GM19043 (cell line): ENCODE data around the gene CELF2.
"Not testable (repeated sequence)": the region's sequence is repeated elsewhere in the genome, so short reads cannot be mapped to it uniquely, and the experiment has no call there.

ENCODE experiments used
- ATAC-seq: cut with Tn5 transposase; IDR thresholded peaks from one replicate; pipeline ENCODE4 v1.9.1; 2021; ENCODE audit warnings: low read depth; ENCODE audit not compliant: unreplicated experiment

CELF2 gene

GRCh38 chr10:11185128-11185665 lies 167.5 kb downstream of the CELF2 start:
- ATAC-seq = not testable (repeated sequence)

- ATAC-seq = no peak
Observed at GRCh38 chr10:11186374-11186773, 168.7 kb downstream of the CELF2 start.

GRCh38 chr10:11189582-11190376 lies 172.1 kb downstream of the CELF2 start:
- ATAC-seq = no peak

- ATAC-seq = no peak
Observed at GRCh38 chr10:11191190-11191589, 173.5 kb downstream of the CELF2 start.

- no peak for ATAC-seq
Observed at GRCh38 chr10:11191678-11192077, 174.0 kb downstream of the CELF2 start.

GRCh38 chr10:11192304-11193000 lies 174.8 kb downstream of the CELF2 start:
- ATAC-seq = no peak

- no peak for ATAC-seq
Observed at GRCh38 chr10:11193001-11193551, 175.4 kb downstream of the CELF2 start.

- ATAC-seq = no peak
Observed at GRCh38 chr10:11194859-11195586, 177.4 kb downstream of the CELF2 start.

- no peak for ATAC-seq
Observed at GRCh38 chr10:11195623-11196022, 178.0 kb downstream of the CELF2 start.

GRCh38 chr10:11197266-11197712 lies 179.6 kb downstream of the CELF2 start:
- peak; percentile 72 for ATAC-seq

- ATAC-seq = no peak
Observed at GRCh38 chr10:11197878-11198277, 180.2 kb downstream of the CELF2 start.

GRCh38 chr10:11201911-11202310 lies 184.2 kb downstream of the CELF2 start:
- ATAC-seq = no peak

GRCh38 chr10:11204351-11204942 lies 186.8 kb downstream of the CELF2 start:
- ATAC-seq = no peak

- no peak for ATAC-seq
Observed at GRCh38 chr10:11205030-11205772, 187.5 kb downstream of the CELF2 start.

- ATAC-seq = no peak
Observed at GRCh38 chr10:11206676-11207559, 189.2 kb downstream of the CELF2 start.

- ATAC-seq = no peak
Observed at GRCh38 chr10:11207560-11207844, 189.8 kb downstream of the CELF2 start.

GRCh38 chr10:11208243-11208642 lies 190.6 kb downstream of the CELF2 start:
- ATAC-seq = no peak

- ATAC-seq = peak; percentile 51
Observed at GRCh38 chr10:11208908-11209829, 191.5 kb downstream of the CELF2 start.
